Activated CD4-positive, alpha-beta T cell treated with anti-CD3 and anti-CD28 coated beads for 4 hours (primary cell): ENCODE measurements around the gene AGAP1.

Source experiments
- DNase-seq, 2 donors: peaks; one replicate each; pipeline ENCODE4 v3.0.0-alpha.2; 2020

AGAP1 gene

DNA sequence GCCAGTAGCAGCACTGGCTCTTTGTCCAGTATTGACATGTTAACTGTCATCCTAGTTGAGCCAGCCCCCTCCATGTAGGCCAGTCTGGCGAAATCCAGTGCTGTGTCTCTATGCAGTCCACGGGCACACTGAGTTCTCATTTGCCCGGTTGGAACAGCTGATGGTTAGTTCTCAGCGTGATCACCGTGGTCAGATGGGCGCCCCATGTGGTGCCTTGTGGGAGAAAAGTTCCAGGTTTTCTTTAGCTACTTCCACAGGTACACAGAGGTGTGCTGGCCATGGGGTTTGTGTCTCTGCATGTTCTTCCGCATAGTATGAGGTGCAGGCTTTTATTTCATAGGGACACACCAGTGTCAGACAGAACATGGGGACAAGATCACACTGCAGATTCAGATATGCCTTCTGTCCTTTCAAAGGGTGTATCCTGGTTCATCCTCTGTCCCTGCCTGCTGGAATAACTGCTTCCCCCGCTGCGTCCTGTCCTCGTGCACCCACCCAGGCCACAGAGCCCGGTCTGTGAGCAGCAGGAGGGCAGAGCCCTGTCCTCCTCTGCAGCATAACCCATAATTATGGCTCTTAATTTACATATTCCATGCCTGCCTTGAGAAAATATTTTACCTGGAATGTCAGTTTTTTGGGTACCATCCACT lies 340.3 kb downstream of the AGAP1 start:
- no peak for DNase-seq

DNA sequence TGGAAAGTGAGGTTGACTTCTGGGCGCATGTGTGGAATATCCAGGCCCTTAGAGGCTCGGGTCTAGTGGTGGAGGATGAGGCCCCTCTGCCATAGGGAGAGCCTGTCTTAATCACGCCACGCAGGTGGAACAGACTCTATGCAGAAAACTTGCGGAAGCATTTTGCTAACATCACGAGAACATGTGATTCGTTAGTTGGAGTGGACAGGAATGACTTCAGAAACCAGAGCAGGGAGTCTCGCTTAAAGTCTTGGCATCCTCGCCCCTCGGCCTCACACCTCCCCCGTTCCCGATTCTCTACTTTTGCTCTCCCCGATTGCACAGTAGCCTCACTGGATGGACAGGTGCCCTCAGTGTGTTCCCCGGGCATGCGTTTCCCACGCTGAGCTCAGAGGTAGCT lies 340.9 kb downstream of the AGAP1 start:
- DNase-seq = no peak

DNA sequence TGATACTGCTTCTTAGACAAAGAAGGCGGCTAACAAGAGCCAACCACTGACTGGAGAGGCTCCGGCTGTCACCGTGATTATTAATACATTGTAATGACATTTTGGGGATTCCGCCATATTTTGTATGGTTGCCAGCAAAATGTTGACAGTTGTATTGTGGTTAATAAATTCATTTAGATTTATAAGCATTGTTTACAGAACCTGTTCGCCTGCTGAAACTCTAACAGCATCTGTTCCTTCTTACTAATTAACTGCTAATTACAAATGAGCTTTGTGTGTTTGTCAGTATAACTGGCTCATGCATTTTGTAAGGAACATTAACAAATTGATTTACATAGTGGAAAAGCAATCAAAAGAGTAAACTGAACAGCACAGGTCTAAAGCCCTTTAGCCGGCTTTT lies 342.0 kb downstream of the AGAP1 start:
- no peak for DNase-seq

DNA sequence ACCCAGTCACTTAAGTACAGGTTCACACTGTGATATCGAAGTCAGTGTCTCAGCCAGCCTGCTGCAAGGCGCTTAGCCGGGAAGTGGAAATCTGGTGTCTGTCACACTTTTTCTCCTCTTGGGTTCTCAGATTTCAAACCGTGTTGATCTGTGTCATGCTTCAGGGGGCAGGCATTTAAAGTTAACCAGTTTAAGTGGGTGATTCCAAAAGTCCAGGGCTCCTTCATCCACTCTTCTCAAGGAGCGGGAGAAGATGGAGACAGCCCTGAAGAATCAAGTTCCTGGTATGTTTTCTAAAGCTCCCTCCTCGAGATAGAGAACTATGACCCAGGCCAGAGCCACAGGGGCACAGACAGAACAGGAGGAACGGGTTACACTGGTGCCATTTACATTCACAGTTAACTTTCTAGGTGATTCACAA lies 342.7 kb downstream of the AGAP1 start:
- DNase-seq = no peak

DNA sequence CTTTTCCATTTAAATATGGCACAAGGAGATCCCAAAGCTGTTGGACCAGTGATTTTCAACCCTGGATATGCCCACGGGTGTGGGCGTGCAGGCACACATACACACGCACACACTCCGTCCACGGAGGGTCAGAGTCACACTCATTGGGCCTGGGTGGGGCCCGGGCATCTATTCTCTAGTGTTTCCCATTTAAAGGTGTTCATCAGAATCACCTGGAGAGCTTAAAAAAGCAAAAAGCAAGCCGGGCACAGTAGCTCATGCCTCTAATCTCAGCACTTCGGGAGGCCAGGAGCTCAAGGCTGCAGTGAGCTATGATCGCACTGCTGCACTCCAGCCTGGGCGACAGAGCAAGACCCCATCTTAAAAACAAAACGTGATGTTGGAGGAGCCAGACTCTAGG lies 345.4 kb downstream of the AGAP1 start:
- no peak for DNase-seq

DNA sequence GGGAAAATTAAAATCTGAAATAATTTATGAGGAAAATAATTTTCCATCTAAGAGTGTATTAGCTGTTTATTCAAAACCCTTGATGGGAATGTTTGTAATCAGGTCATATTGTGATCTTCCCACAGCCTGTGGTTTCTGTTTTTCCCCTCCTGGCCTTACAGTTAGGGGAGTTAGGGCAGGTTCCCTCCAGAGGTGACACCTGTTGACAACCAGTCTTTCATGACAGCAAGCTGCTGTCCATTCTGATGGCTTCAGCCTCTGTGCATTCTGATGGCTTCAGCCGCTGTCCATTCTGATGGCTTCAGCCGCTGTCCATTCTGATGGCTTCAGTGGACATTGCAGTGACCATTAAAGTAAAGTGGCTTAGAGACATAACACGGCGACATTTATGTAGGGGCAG lies 346.1 kb downstream of the AGAP1 start:
- DNase-seq = no peak

DNA sequence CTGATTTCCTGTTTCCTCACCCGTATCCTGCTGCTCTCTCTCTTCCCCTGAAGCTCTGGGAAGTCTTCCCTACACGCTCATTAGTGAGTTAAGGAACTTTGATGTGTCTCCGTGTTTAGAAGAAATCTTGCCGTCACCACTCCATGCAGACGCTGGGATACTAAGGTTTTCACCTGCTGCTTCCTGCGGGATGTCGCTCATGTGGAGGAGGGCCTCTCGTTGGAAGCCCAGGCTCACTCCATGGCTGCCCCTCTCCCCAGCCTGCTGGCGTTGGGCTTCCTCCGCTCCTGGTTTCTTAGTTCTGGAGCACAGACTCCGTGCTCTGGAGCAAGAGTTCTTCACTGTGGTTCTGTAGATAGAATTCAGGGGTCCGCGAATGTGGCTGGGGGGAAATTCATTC lies 348.0 kb downstream of the AGAP1 start:
- no peak for DNase-seq

DNA sequence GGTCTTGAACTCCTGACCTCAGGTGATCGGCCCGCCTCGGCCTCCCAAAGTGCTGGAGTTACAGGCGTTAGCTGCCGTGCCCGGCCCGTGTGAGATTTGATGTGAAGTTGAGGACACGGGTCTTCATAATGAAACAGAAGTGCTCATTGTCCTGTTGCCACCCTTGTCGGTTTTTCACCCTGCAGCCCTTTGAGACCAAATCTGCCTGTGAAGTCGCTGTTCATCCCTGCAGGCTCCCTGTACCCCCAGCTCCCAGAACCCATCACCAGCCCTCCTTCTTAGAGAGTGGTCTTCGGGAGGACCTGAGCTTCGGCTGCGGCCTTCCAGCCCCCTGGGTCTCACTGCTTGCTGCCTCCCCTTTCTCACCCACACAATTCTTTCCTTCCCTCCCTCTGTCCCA lies 349.1 kb downstream of the AGAP1 start:
- no peak for DNase-seq

DNA sequence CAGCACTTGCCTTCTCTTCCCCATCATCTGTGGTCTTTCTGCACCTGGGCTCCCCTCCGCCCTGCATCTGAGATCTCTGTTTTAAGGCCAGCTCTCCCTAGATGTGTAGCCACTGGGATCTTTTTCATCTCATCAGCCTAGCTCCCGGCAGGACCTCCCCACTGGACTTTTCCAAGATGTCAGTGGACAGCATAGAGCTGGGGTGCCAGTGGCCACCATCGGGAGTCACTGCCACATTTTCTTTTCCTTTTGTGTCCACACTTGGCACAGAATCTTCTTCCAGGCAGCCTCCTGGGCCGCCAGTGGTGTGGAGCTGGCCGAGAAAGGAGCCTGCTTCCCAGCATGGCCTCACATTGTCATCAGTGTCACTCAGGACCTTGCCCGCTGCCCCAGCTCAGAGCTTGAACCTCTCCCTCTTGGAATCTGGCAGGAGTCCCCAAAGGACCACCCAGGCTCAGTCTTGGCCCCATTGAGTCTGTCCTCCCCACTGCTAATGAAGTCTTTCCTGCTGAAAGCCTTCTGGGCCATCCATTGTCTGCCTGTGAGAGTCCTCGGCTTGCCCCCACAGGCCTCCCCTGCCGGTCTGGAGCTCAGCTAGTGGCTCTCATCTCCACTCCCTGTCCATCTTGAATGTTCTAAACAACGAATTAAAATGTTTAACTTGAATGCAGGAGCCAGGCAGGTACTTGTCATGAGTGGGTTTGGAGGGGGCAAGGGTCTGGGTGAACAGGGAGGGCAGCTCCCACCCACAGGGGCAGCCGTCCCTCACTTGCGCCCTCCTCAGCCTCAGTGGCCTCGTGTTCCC lies 349.9 kb downstream of the AGAP1 start:
- DNase-seq = no peak

DNA sequence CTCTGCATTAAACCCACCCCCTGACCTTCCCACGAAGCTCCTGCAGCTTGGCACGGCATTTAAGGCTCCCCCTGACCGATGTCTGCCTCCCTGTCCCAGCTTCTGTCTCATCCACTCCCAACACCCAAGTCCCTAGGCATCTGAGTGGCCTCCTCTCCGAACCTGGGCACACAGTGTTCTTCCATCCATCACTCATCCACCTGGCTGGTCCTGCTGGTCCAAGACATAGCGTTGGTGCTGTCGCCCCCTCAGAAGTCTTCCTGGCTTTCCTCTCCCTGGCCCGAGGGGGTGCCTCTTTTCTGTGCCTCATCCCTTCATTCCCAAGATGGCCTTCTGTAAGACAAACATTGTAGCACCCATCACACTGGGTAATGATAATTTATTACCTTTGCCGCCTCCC lies 350.7 kb downstream of the AGAP1 start:
- DNase-seq = no peak

DNA sequence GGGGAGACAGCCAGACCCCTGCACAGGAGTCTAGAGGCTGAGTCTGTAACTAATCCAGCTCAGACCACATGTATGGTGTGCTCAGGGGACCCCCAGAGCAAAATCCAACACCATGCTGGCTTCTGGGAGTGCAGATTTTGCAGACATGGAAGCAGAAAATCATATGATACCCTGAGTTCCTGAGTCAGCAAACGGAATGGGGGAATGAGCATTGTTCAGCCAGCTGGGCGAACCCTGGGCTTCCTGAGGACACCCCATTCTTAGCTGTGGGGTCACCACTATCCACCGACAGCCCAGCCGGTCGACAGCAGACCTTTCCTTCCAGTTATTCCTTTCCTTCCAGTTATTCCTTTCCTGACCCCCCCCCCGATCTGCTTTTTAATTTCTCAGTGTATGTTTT lies 351.4 kb downstream of the AGAP1 start:
- no peak for DNase-seq

DNA sequence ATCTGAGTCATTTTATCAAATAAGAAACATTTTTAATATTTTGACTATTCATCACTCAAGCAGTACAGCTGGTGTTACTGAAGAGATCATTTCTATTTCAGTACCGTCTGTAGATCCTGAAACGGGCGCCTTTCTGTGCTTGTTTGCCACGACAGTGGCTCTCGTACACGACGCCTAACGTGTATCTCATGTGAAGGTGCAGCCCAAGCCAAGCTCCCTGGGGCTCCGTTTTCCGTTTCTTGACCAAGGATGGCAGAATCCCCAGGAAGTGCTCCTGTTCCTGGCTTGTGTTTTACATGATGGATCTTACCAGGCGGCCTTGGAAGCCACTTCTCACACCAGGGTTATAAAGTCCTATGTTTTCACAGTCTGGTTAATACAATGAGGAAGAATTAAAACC lies 353.7 kb downstream of the AGAP1 start:
- DNase-seq = no peak

DNA sequence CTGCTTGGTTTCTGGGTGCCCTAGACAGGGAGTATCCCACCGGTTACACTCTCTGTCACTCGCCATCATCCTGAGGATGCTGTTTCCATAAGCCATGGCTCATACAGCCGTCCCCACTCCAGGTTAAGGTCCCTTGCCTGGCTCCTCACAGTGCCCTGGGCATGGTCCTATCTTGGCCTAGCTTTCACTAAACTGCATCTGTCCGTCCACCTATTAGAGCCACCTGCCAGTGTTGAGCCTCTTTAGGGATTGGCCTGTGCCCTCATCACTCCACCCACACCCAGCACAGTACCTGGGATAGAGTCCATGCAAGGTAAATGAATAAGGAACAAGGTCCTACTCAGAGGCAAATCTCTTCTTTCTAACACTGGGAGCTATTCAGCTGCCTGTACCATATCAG lies 354.2 kb downstream of the AGAP1 start:
- DNase-seq = no peak

DNA sequence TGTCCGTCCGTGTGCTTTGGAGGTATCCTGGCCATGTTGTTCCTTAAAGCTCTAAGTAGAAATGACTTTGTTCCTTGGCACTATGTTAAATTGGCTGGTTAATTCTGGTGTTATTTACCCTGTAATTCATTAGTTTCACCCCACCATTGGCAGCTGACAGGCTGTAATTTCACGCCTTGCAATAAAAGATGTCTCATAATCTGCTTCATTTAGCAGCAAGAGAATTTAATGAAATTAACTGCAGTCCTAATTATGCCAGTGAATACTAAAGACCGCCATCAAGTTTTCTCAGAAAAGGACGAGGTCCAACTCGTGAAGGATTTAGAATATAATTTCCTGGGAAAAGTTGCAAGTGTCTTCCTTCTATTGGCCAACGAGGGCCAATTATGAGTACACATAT lies 355.1 kb downstream of the AGAP1 start:
- no peak for DNase-seq

DNA sequence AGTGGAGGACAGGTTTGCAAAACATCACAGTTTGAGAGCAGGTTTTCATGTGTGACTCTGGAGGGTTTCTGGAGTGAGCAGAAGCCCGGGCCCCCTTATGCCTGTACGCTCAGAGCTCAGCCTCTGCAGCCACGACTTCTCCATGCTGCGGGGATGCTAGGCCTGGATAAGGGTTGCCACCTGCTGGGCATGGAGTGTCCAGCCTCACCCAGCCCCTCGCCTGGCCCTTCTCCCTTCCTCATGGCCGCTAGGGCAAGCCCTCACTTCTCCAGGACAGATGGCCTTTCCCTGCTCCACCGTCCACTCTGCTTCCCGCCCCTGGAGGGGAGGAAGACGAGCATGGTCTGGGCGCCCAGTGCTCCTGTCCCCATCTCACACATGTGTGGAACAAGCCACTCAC lies 355.6 kb downstream of the AGAP1 start:
- DNase-seq = no peak

DNA sequence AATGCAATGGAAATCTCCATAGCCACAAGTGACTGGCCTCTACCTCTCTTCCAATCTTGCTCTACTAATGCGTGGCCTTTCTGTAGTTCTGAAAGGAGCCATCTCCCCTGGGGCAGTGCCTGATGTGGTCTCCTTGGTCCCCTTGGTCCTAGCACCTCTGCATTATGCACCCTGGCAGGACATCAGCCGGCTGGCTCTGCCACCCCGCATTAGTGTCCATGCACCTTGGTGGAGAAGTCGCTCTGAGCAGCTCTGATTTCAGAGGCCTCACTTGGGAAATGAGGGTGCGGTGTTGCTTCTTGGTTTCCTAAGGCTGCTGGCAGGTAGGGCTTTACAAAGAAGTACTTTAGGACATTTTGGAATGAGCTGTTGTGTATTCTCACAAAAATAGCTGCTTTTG lies 356.4 kb downstream of the AGAP1 start:
- DNase-seq = no peak

DNA sequence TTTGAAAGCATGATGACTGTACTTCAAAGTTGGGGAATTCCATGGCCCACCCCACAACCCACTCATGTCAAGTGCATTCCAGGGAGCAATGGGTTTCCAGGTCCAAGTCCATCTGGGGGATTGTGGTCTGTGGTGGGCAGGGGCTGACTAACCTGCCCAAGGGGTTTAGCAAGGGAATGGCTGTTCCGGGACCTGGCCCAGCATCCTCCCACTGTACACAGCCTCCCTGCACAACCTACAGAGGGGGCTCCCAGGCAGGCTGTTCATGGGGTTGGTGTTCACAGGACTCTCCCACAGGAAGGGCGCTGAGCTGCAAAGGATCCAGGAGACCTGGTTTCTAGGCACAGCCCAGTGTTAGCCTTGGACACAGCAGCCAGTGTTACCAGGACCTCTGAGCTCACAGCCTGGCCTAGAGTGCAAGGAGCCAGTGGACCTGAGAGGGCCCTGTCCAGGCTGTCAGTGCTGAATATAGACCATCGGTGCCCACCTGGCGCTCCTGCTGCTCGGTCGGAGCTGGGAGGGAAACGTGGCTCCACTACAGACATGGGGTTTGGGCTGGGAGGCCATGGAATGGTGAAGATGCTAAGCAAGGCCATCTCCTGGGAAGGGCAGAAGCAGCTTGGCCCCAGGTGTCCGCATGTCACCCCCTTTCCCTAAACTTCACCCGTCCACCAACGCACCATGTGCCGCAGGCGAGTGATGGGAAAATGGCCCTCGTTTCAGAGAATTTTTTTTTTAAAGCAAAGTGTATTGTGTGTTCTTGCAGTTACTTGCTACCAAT lies 357.1 kb downstream of the AGAP1 start:
- DNase-seq = no peak

DNA sequence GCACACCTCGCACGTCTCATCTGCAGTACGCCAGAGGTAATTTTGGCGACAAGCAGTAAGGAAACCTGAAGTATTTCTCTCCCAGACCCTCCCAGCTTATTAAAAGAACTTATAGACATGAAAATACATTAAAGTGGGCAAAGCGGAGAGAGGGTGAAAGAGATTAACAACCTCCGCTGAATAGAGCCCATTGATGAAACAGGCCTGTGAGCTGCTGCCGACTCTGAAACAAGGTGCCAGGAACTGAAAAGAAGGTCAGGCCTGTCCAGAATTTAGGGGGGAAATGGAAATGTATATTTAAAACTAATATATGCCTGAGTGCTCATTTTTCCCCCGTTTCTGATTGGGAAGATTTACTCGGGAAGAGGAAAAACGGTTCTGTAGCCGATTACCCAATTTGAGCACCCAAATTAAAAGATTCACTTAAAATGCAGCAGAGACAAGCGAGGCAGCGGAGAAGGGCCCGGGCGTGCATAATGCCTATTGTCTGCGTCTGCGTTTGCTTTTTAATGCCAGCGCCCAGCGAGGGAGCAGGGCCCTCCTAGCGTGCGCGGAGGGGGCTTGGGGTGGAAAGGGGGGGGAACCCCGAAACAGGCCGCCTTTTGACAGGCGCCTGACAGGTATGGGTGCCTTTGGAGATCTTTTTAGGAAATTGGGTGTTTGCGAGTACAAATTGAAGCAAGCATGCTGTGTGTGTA lies 358.1 kb downstream of the AGAP1 start:
- DNase-seq = no peak

DNA sequence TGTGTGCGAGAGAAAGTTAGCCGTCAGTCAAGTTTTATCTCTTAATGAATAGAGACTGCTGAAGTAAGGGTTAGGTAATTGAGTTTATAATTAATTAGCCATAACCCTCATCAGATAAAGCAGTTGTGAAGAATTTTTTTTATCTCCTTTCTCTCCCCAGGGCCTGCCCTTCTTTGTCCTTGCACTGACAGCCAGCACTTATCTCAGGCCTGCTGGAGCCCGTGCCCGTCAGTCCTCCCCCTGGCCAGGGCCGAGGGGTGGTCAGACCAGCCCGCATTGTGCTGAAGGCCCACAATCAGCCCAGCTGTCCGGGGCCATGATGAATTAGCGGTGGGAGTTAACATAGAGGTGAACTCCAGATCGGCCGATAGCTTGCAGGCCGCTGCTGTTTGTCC lies 358.7 kb downstream of the AGAP1 start:
- DNase-seq = no peak

DNA sequence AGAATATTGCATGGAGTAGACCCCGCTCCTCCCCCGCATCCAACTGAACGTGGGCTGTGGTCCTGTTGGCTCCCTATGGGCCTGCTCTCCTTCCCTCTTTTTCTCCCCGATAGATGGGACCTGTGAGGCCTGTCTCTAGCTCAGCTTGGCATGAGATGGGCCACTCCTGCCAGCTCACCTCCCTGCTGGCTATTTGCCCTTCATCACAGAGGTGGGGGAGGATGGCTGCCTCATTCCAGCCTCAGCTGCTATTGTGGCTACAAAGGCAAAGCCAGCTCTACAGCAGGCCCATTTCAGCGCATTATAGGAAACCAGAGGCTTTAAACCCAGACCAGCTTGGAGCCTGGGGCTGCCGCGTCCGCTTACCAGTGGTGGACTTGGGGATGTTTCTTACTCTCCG lies 360.4 kb downstream of the AGAP1 start:
- DNase-seq = no peak

DNA sequence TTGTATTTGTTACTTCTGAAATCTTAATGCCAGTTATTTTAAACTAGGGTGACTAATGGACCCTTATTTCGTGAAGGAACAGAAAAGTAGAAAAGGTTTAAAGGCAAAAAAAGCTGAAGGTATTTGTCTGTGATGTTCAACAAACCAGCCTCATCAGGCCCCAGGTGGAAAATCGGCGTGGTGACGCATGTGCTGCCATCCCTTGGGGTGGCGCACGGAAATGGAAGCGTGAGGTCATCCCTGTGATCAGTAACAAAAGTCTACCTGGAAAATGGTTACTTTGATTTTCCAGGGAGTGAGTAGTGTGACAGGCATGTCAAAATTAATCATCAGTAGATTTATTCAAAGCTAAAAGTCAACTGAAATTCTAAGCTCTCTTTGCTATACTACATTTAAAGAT lies 361.2 kb downstream of the AGAP1 start:
- no peak for DNase-seq

DNA sequence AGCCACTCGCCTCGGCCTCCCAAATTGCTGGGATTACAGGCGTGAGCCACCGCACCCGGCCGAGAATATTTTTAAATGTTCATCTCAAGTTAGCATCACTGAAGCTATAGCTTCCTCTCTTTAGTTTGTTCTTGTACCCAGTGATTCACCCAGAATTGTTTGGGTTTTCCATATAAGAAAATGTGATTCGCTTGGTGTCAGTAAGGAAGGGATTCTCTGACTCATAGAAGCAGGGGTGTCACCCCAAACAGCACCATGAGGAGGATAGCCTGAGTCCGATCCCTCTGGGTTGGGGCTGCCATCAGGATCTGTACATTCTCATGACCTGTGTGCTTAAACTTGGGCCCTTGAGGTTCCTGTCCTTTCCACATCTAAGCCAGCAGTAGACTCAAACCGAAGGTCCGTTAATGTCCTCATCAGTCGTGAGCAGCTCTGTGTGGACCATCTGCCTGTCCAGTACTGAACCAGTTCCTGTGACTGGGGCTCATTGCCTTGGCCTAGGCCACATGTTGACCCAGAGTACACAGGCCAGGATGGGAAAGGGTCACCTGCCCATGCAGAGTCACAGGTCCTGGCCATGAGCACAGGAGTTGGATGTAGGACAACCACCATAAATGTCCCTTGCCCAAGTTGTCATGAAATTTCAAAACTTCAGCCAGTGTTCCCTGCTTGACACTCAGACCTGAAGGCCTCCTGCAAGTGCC lies 362.5 kb downstream of the AGAP1 start:
- DNase-seq = no peak

DNA sequence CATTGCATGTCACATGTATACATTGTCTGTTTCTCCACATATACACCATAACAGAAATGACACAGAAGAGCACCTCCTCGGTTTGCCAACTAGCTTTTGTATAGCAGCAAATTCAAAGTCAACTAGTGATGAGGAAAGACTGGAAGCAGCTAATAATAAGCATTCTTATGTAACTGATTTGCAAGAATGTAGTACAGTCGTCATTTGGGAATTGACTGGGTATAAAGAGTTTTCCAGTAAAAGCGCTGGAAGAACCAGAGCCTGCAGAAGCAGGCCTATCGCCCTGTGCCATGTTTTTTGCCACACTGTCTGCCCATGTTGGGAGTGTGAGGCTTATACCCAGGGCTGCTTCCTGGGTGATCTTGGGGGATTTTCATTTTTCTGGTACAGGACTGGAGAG lies 363.8 kb downstream of the AGAP1 start:
- DNase-seq = no peak
